Smooth muscle cell (in vitro differentiated cells): Measurements from ENCODE around the gene NUMB. TPM values are rescaled to one million over a fixed set of nuclear protein-coding genes. Genes with fewer than 3 reads are reported as not detected.
A peak's percentile ranks its signal among the peaks of the same experiment; 100 is the strongest.

ENCODE experiments used
- DNase-seq: peaks from one replicate; lab custom pipeline; 2025; ENCODE audit not compliant: unreplicated experiment; lab: John Stamatoyannopoulos, UW
- H2AFZ ChIP-seq: fragments of 200-600 bp; sonication (generic); 2 replicates; pipeline ENCODE4 v1.6.0; 2016; ENCODE audit warnings: antibody characterized with exemption, low read depth, mild to moderate bottlenecking
- H3F3A ChIP-seq: fragments of 200-600 bp; sonication (generic); 2 replicates; pipeline ENCODE4 v1.6.0; 2017; ENCODE audit warnings: antibody characterized with exemption, low read depth
- H3K27ac ChIP-seq: fragments of 200-600 bp; sonication (generic); 2 replicates; pipeline ENCODE4 v1.5.1; 2016; ENCODE audit warnings: low read depth, mild to moderate bottlenecking
- H3K27me3 ChIP-seq: fragments of 200-600 bp; sonication (generic); 2 replicates; pipeline ENCODE4 v1.6.1; 2016; ENCODE audit warnings: low read depth, mild to moderate bottlenecking
- H3K36me3 ChIP-seq: fragments of 200-600 bp; sonication (generic); 2 replicates; pipeline ENCODE4 v1.5.1; 2016; ENCODE audit warnings: low read depth
- H3K4me1 ChIP-seq: fragments of 200-600 bp; sonication (generic); 2 replicates; pipeline ENCODE4 v1.5.1; 2016; ENCODE audit warnings: low read depth
- H3K4me2 ChIP-seq: fragments of 200-600 bp; sonication (generic); 2 replicates; pipeline ENCODE4 v1.6.0; 2016; ENCODE audit warnings: mild to moderate bottlenecking
- H3K4me3 ChIP-seq: fragments of 200-600 bp; sonication (generic); 2 replicates; pipeline ENCODE4 v1.5.1; 2016; ENCODE audit warnings: mild to moderate bottlenecking
- H3K79me2 ChIP-seq: fragments of 200-600 bp; sonication (generic); 2 replicates; pipeline ENCODE4 v1.6.0; 2016; ENCODE audit warnings: low read depth, mild to moderate bottlenecking
- H3K9ac ChIP-seq: fragments of 200-600 bp; sonication (generic); 2 replicates; pipeline ENCODE4 v1.6.0; 2016; ENCODE audit warnings: low read depth
- H3K9me3 ChIP-seq: fragments of 200-600 bp; sonication (generic); replicated peaks from 2 replicates; pipeline ENCODE4 v1.5.1; 2016; ENCODE audit warnings: low read depth
- H4K20me1 ChIP-seq: fragments of 200-600 bp; sonication (generic); 2 replicates; pipeline ENCODE4 v1.6.0; 2016; ENCODE audit warnings: low read depth
- CTCF ChIP-seq: fragments of 200-600 bp; sonication (generic); IDR thresholded peaks from 2 replicates; pipeline ENCODE4 v1.5.1; 2017; ENCODE audit warnings: borderline replicate concordance, mild to moderate bottlenecking, antibody characterized with exemption; ENCODE audit not compliant: insufficient read depth, poor library complexity, severe bottlenecking
- WGBS: methylation state at CpG from one replicate; pipeline ENCODE4 v1.1.7; 2016; ENCODE audit warnings: low lambda C conversion rate; 5-methylcytosine and 5-hydroxymethylcytosine counted together
- polyA plus RNA-seq: library from polyadenylated mRNA; unstranded; fragments of >200 nt; fragmentation: Nextera tagmentation; extraction: Ambion mirVana; gene quantifications from 2 replicates; pipeline ENCODE4 v1.2.1, GENCODE V29; 2016
- total RNA-seq: library from RNA; depleted of rRNA; stranded (reverse); fragments of >200 nt; gene quantifications from 2 replicates; pipeline ENCODE4 v1.2.3, GENCODE V29; 2014

NUMB gene
- total and polyA plus RNA-seq, 2 experiments from 2014 or later, result 34.5 to 57.4 TPM

- no peak for TF ChIP-seq CTCF
- peak overlapping the region; percentile 33 for H3K27ac ChIP-seq
- no peaks in the 10 kb centered on the region for H3K79me2 ChIP-seq
- no peak overlapping the region for H2AFZ ChIP-seq
- H3F3A ChIP-seq, result no peaks in the 10 kb centered on the region
- no peaks in the 10 kb centered on the region for H4K20me1 ChIP-seq
- H3K9ac ChIP-seq, result no peak overlapping the region
- no peaks in the 10 kb centered on the region for H3K9me3 ChIP-seq
- DNase-seq, result no peak
- H3K27me3 ChIP-seq, result no peaks in the 10 kb centered on the region
- H3K4me3 ChIP-seq, result no peak overlapping the region
- H3K36me3 ChIP-seq, result no peaks in the 10 kb centered on the region
- no peaks in the 10 kb centered on the region for H3K4me1 ChIP-seq
- 54% methylated on average over 6 of the region's 6 CpGs for WGBS
- H3K4me2 ChIP-seq, result no peak overlapping the region
Observed at GRCh38 chr14:73477618-73478266, 19.4 kb upstream of the NUMB start.

GRCh38 chr14:73476451-73476931 lies 18.1 kb upstream of the NUMB start:
- WGBS, result 73% methylated on average over 3 of the region's 3 CpGs
- no peaks in the 10 kb centered on the region for H3F3A ChIP-seq
- no peak overlapping the region for H3K27ac ChIP-seq
- H2AFZ ChIP-seq, result no peak overlapping the region
- no peak for DNase-seq
- no peaks in the 10 kb centered on the region for H3K79me2 ChIP-seq
- no peaks in the 10 kb centered on the region for H3K9me3 ChIP-seq
- H3K4me1 ChIP-seq, result no peaks in the 10 kb centered on the region
- H3K4me2 ChIP-seq, result no peak overlapping the region
- H4K20me1 ChIP-seq, result no peaks in the 10 kb centered on the region
- no peak overlapping the region for H3K4me3 ChIP-seq
- H3K27me3 ChIP-seq, result no peaks in the 10 kb centered on the region
- TF ChIP-seq CTCF, result no peak
- H3K36me3 ChIP-seq, result no peaks in the 10 kb centered on the region
- no peak overlapping the region for H3K9ac ChIP-seq

- no peak overlapping the region for H3K4me2 ChIP-seq
- H3K36me3 ChIP-seq, result no peaks in the 10 kb centered on the region
- H3K4me1 ChIP-seq, result no peaks in the 10 kb centered on the region
- H4K20me1 ChIP-seq, result no peaks in the 10 kb centered on the region
- TF ChIP-seq CTCF, result no peak
- no peaks in the 10 kb centered on the region for H3F3A ChIP-seq
- no peak overlapping the region for H2AFZ ChIP-seq
- no peaks in the 10 kb centered on the region for H3K27me3 ChIP-seq
- no peaks in the 10 kb centered on the region for H3K79me2 ChIP-seq
- H3K27ac ChIP-seq, result no peak overlapping the region
- DNase-seq, result no peak
- no peak overlapping the region for H3K9ac ChIP-seq
- H3K9me3 ChIP-seq, result no peaks in the 10 kb centered on the region
- no peak overlapping the region for H3K4me3 ChIP-seq
- WGBS, result 60% methylated on average over 4 of the region's 4 CpGs
Observed at GRCh38 chr14:73474952-73475351, 16.6 kb upstream of the NUMB start.
